IPS-NIHi7 (cell line): ENCODE data around the gene CCL17.
"Not testable (repeated sequence)": the region's sequence is repeated elsewhere in the genome, so short reads cannot be mapped to it uniquely, and the experiment has no call there.

Experiments
- DNase-seq: peaks from one replicate; pipeline ENCODE4 v3.0.0; 2012; ENCODE audit warnings: mixed read lengths; ENCODE audit errors: extremely low spot score

Gene CCL17

GRCh38 chr16:57430955-57431354 lies 26.4 kb downstream of the CCL17 start:
- no peak for DNase-seq

GRCh38 chr16:57432505-57432904 lies 27.9 kb downstream of the CCL17 start:
- no peak for DNase-seq

GRCh38 chr16:57432989-57433388 lies 28.4 kb downstream of the CCL17 start:
- no peak for DNase-seq

GRCh38 chr16:57434003-57434402 lies 29.4 kb downstream of the CCL17 start:
- DNase-seq: no peak

DNA sequence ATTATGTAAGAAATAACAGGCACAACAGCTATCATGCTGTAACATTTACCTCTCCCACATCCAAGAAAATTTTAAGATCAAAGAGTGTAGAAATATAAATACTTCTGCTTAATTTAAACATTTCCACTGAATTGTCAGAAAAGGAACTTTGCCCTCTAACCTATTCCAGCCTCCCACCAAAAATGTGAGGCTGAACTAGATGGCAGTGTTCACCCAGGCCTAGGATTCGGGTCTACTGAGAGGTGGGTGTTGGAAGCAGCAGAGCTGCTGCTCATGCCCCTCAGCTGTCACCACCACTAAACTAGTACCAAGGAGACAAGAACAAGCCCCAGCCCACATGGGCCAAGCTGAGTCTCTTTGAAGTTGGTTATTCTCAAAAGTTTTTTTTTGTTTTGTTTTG lies 31.3 kb downstream of the CCL17 start:
- no peak for DNase-seq

GRCh38 chr16:57439947-57440346 lies 35.4 kb downstream of the CCL17 start:
- DNase-seq: not testable (repeated sequence)

- not testable (repeated sequence) for DNase-seq
Observed at GRCh38 chr16:57440551-57440950, 36.0 kb downstream of the CCL17 start.

GRCh38 chr16:57444711-57445110 lies 40.1 kb downstream of the CCL17 start:
- no peak for DNase-seq

DNA sequence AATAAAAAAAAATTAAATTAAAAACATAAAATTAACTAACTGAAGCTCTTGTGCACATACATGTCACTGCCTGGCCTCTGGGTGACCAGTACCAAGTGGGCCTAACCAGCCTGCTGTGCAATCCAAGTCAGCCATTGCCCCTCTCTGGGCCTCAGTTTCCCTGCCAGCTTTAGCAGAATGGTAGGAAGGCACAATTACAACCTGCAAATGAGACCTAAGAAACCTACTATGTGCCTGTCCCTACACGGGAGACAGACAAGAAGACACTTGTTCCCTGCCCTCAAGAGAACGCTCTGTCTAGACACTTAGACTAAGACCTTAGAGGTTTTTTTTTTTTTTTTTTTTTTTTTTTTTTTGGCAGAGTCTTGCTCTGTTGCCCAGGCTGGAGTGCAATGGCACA lies 40.9 kb downstream of the CCL17 start:
- DNase-seq: no peak

DNA sequence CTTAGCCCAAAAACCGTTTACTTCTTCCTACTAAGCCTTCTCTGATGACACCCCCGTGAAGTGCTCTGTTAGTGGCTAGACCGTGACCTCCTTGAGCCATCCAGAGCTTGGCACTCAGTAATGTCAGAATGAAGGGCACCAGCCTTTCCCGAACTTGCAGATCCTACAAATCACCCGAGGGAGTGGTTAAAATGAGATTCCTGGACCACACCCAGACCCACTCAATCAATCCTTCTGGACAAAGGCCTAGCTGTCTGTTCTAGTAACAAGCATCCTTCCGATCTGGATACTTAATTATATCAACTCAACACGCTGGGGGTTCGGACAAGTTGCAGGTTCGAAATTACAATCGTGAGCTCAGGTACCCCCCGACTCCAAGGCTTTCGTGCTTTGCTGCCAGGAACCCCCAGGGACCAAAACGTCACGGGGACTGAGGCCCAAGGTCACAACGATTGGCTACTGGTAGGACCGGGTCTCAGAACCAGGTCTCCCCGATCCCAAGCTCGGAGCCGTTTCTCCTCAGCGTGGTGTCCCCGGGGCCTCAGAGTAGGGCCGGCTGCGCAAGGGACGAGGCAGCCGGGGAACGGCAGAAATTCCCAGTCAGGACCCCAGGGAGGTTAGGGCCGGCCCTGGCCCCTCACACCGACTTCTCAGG lies 42.1 kb downstream of the CCL17 start:
- DNase-seq: peak; percentile 45

- DNase-seq: peak; percentile 97
Observed at GRCh38 chr16:57447186-57447962, 42.8 kb downstream of the CCL17 start, which contains the start of the genes CIAPIN1 and COQ9. TSS of gene CIAPIN1 (minus strand) at chr16:57447385. CDS start at chr16:57440928, 6,457 bp downstream. TSS of gene COQ9 (plus strand) at chr16:57447479. CDS start at chr16:57447506, 27 bp downstream.

- DNase-seq: no peak
Observed at GRCh38 chr16:57452021-57452420, 47.5 kb downstream of the CCL17 start.

DNA sequence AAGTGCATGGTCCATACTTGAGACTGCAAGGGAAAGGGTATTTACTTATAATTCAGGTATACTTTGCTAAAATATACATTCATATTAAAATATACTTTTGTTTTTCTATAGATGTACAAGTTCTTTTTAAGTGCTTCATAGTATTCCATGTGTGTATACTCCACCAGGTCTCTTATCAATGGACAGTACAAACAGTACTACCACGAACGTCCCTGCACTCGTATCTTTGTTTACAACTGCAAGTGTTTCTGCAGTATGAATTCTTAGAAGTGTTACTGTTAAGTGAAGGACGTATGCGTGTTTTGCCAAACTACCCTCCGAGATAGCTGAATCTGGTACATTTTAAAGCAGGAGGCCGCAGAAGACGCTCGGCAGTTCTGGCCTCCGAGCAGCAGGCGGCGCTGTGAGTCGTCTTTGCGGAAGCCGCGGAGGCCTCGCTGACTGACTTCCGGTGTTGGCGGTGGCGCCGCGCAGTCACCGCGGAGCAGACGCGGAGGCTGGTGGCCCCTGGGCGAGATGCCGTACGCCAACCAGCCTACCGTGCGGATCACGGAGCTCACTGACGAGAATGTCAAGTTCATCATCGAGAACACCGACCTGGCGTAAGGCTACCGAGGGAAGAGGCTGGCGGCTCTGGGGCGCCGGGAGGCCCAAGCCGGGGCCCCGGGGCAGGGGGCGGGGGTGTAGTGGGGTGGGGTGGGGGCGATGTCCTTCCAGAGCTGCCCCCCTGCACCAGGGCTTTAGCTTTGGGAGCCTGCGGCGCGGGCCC lies 57.8 kb downstream of the CCL17 start, which contains the start of gene POLR2C:
Gene POLR2C, plus strand, starts transcription at position 471 of the 769 bp plus-strand sequence. Its CDS starts 46 bp downstream, at position 517.
- DNase-seq: peak; percentile 93

GRCh38 chr16:57462978-57463362 lies 58.4 kb downstream of the CCL17 start:
- DNase-seq: no peak

- no peak for DNase-seq
Observed at GRCh38 chr16:57464523-57464922, 60.0 kb downstream of the CCL17 start.
